ENCODE results near the gene SDK1.

Gene SDK1

DNA sequence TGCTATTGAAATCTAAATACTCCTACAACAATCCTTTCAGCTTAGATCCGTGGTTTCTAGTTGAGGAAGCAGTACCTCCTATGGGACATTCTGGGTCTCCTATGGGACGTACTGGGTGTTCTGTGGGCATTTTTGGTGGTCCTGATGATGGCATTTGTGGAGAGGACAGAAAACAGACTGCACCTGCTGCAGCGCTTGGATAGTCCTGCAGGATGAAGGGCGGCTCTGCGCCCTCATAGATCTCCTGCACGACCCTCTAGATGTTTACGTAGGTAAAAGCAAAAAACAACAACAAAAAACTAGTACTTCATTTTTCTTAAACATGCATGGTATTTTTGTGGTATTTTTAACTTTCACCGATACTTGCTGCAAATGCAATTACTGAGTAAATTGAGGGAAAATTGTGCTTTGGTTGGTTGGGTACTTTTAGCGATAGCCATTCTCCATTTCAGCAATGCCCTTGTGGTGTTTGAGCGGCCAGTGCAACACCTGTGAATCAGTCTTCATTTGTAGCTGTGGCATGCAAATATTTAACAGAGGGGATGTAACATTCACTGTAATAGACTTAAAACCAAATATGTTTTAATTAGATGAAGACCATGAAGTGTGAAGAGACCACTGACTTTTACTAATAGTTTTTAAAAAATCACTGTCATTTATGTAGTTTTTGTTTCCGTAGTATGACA, 461.2 kb downstream of the SDK1 start:
- Histone ChIP-seq H3K27me3 (ENCODE audit: insufficient read depth, low read depth, severe bottlenecking) (no peaks in the 10 kb centered on the region), H3K9me3 (ENCODE audit: severe bottlenecking) (no peaks in the 10 kb centered on the region), H3K4me3 (ENCODE audit: low read depth, low read length) (no peak overlapping the region), H3K36me3 (no peaks in the 10 kb centered on the region), H3K27ac (no peak overlapping the region)
- TF ChIP-seq, protein P1, sequence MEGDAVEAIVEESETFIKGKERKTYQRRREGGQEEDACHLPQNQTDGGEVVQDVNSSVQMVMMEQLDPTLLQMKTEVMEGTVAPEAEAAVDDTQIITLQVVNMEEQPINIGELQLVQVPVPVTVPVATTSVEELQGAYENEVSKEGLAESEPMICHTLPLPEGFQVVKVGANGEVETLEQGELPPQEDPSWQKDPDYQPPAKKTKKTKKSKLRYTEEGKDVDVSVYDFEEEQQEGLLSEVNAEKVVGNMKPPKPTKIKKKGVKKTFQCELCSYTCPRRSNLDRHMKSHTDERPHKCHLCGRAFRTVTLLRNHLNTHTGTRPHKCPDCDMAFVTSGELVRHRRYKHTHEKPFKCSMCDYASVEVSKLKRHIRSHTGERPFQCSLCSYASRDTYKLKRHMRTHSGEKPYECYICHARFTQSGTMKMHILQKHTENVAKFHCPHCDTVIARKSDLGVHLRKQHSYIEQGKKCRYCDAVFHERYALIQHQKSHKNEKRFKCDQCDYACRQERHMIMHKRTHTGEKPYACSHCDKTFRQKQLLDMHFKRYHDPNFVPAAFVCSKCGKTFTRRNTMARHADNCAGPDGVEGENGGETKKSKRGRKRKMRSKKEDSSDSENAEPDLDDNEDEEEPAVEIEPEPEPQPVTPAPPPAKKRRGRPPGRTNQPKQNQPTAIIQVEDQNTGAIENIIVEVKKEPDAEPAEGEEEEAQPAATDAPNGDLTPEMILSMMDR (IDR thresholded peaks at IDR 0.05; ENCODE audit: low read depth, low read length), result no peak
- DNase-seq, result no peak

DNA sequence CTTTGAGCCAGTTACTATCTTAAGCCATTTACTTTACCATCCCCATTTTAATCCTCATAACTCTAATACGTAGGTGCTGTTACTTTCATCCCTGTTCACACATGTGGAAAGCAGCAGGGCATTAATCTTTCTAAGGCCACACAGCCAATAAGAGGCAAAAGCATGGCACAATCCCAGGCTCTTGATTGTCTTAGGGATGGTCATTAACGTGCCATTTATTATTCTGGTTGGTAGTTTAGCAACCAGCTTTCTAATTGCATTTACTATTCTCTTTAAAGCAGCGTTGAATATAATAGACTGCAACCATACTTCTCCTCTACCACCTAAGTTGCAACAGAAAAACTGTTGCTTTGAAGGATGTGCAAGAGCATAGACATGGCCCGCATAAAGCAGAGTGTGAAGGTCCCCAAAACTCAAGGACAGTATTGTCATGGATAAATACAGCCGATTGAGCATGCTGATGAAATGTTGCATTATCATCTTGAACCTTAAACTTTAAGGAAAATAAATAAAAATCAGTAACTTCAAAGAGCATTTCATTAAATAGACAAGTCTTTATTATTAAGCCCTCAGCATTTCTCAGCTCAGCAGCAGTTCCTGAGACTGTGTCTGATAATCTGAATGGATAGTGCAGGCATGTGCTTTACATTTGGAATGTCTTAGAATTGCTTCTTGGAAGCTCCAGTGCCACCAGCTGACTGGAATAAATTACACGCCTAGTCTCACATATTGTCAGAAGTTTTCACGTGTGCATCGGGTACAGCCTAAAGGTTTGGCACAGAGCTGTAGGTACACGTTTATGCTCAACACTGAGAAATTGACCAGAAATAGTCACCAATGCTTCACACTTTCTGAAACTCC, 467.1 kb downstream of the SDK1 start:
- TF ChIP-seq, protein P1 (IDR thresholded peaks at IDR 0.05; ENCODE audit: low read depth, low read length), result no peak

DNA sequence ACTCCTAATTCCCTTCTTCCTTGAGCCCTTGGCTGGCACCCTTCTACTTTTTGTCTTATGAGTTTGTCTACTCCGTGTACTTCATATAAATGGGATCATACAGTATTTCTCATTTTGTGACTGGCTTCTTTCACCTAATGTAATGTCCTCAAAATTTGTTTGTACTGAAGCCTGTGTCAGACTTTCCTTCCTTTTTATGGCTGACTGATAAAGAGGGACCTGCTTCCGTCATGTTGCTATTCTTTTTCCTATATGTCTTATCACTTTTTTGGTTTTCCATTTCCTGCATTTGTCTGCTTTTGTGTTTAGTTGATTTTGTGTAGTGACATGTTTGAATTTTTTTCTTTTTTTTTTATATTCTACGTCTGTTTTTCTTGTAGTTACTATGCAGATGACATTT, 470.9 kb downstream of the SDK1 start:
- Histone ChIP-seq H3K27ac (no peak overlapping the region), H3K27me3 (ENCODE audit: insufficient read depth, low read depth, severe bottlenecking) (no peaks in the 10 kb centered on the region), H3K36me3 (no peaks in the 10 kb centered on the region), H3K4me3 (ENCODE audit: low read depth, low read length) (no peak overlapping the region), H3K9me3 (ENCODE audit: severe bottlenecking) (no peaks in the 10 kb centered on the region)
- TF ChIP-seq, protein P1 (IDR thresholded peaks at IDR 0.05; ENCODE audit: low read depth, low read length), result no peak
- no peak for DNase-seq

More for the DNA sequence above, 467.1 kb downstream of the SDK1 start:
- no peak for DNase-seq
- Histone ChIP-seq H3K4me3 (ENCODE audit: low read depth, low read length) (no peak overlapping the region), H3K27ac (no peak overlapping the region), H3K27me3 (ENCODE audit: insufficient read depth, low read depth, severe bottlenecking) (no peaks in the 10 kb centered on the region), H3K36me3 (no peaks in the 10 kb centered on the region), H3K9me3 (ENCODE audit: severe bottlenecking) (no peaks in the 10 kb centered on the region)

DNA sequence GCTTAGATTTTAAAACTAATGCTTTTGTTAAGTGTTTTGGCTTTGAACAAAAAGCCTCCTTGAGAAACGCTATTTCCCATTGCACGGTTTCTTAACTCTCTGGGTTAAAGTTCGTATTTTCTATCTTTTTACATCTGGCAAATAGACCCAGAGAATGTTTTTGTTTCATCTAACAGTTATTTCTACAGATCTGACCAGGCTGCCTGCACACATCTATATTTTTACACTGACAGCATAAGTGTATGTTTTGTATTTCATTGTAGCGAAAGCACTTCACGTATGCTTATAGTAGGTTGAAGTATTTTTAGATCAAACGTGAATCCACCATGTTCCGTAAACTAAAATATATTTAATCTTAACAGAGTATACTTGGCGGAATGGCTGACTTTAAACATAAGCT, 477.3 kb downstream of the SDK1 start:
- no peak overlapping the region for H3K4me3 ChIP-seq (ENCODE audit: low read depth, low read length)
- peaks cover 18% of the 10 kb centered on the region for H3K9me3 ChIP-seq (ENCODE audit: severe bottlenecking)
- H3K27me3 ChIP-seq (ENCODE audit: insufficient read depth, low read depth, severe bottlenecking), result no peaks in the 10 kb centered on the region
- no peaks in the 10 kb centered on the region; the same call in 1 of the 2 replicates for H3K36me3 ChIP-seq
- DNase-seq, result no peak
- no peak overlapping the region for H3K27ac ChIP-seq
- TF ChIP-seq, protein P1 (IDR thresholded peaks at IDR 0.05; ENCODE audit: low read depth, low read length), result no peak

DNA sequence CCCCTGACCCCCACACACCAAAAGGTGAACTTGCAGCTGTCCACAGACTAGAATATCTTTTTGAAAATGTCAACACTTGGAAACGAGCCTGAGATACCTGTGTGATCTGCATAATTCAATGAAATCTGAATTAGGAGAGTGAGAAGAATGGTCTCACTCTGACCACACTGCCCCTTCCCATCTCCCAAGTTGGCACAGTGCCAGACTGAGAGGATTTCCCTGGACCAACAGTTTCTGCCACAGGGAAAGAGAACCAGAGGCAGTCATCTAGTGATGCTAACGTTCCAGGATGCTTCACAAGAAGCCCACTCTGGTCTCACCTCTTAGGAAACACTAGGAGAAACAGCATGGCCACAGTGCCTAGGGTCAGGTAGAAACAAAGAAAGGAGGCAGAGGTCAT, 479.0 kb downstream of the SDK1 start:
- DNase-seq, result no peak
- TF ChIP-seq, protein P1 (IDR thresholded peaks at IDR 0.05; ENCODE audit: low read depth, low read length), result no peak
- Histone ChIP-seq H3K9me3 (ENCODE audit: severe bottlenecking) (peaks cover 18% of the 10 kb centered on the region), H3K4me3 (ENCODE audit: low read depth, low read length) (no peak overlapping the region), H3K27ac (no peak overlapping the region), H3K36me3 (no peaks in the 10 kb centered on the region; the same call in 1 of the 2 replicates), H3K27me3 (ENCODE audit: insufficient read depth, low read depth, severe bottlenecking) (no peaks in the 10 kb centered on the region)
